ENCODE results near the gene RPL27A.

DNA sequence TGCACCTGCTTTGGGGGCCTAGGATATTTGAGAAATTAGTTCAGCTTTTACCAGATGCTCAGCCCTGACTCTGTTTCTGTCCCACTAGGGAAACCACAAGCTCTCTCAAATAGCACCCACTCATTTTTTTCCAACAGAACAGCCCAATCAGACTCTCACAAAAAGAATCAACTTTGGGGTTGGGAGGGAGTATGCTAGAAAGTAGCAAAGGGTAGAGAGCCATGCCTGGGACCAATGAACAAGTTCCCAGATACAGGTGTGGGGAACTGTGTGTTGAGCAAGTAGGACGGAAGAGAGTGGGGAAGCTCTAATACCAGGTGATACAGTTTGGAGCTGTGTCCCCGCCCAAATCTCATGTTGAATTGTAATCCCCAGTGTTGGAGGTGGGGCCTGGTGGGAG lies 41.3 kb upstream of the RPL27A start:
- TF ChIP-seq POLR2A (IDR thresholded peaks at IDR 0.05) (no peak), POLR2AphosphoS5 (IDR thresholded peaks at IDR 0.05) (no peak)
- TF ChIP-seq, protein P1, sequence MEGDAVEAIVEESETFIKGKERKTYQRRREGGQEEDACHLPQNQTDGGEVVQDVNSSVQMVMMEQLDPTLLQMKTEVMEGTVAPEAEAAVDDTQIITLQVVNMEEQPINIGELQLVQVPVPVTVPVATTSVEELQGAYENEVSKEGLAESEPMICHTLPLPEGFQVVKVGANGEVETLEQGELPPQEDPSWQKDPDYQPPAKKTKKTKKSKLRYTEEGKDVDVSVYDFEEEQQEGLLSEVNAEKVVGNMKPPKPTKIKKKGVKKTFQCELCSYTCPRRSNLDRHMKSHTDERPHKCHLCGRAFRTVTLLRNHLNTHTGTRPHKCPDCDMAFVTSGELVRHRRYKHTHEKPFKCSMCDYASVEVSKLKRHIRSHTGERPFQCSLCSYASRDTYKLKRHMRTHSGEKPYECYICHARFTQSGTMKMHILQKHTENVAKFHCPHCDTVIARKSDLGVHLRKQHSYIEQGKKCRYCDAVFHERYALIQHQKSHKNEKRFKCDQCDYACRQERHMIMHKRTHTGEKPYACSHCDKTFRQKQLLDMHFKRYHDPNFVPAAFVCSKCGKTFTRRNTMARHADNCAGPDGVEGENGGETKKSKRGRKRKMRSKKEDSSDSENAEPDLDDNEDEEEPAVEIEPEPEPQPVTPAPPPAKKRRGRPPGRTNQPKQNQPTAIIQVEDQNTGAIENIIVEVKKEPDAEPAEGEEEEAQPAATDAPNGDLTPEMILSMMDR (IDR thresholded peaks at IDR 0.05): no peak
